HG02678 (cell line): ENCODE data around the gene ADRM1.

ENCODE experiments used
- ATAC-seq: cut with Tn5 transposase; IDR thresholded peaks from one replicate; pipeline ENCODE4 v1.9.1; 2021; ENCODE audit warnings: mild to moderate bottlenecking, moderate library complexity; ENCODE audit not compliant: unreplicated experiment

Gene ADRM1

GRCh38 chr20:62352402-62353288 is 49.8 kb downstream of the ADRM1 start:
- no peak for ATAC-seq

GRCh38 chr20:62353289-62354030 is 50.7 kb downstream of the ADRM1 start:
- ATAC-seq = no peak

GRCh38 chr20:62354031-62354808 is 51.4 kb downstream of the ADRM1 start:
- no peak for ATAC-seq

GRCh38 chr20:62354811-62355341 is 52.1 kb downstream of the ADRM1 start:
- no peak for ATAC-seq

- no peak for ATAC-seq
These were observed 52.7 kb downstream of the ADRM1 start for GRCh38 chr20:62355516-62355877.

GRCh38 chr20:62355878-62356588 is 53.2 kb downstream of the ADRM1 start:
- no peak for ATAC-seq

GRCh38 chr20:62356589-62357186 is 53.9 kb downstream of the ADRM1 start:
- no peak for ATAC-seq

GRCh38 chr20:62357187-62357667 is 54.4 kb downstream of the ADRM1 start:
- ATAC-seq = no peak

- no peak for ATAC-seq
These were observed 54.9 kb downstream of the ADRM1 start for GRCh38 chr20:62357681-62358080.
